ENCODE results near the gene LUC7L2.

DNA sequence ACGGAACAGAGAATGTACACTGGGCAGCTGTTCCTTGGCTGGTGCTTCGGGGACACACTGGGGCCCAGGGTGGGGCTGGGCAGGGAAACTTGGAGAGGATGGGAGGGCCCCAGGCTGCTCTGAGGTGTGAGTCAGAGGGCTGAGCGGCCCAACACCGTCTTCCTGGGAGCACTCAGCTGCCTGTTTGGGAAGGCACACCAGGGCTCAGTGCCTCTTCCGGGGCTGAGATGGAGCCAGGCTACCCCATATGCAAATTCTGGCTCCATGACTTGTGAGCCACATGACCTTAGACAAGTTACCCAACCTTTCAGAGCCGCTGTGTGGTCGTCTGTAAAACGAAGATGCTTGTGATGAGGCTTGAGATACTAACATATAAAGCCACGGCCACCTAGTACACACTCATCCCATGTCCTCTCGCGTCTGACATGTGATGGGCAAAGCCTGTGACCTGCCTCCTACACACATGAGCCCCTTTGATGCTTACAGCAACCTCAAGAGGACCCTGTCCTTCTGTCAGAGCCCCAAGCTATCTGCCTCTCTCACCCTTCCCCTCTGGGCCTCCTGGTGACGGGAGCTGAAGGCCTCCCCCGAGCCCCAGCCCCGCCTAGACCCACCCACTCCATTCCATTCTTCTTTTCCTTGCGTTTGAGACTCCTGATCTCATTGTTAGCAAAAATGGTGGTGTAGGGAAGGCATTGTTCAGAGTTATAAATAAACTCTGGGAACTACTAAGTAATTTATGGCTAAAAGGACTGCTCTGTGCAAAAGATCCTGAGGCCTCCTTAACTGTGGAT lies 97.7 kb downstream of the LUC7L2 start:
- TF ChIP-seq CTCF (IDR thresholded peaks at IDR 0.05) (no peak), POLR2A (IDR thresholded peaks at IDR 0.05) (no peak)
